Fibroblast of the aortic adventitia (primary cell): ENCODE results near the gene ZFP57. TPM values are rescaled to one million over a fixed set of nuclear protein-coding genes. Genes with fewer than 3 reads are reported as not detected.

ENCODE experiments used
- DNase-seq: peaks from one replicate; pipeline ENCODE4 v3.0.0-alpha.2; 2010; ENCODE audit warnings: low read depth
- H3K4me3 ChIP-seq: 2 replicates; pipeline ENCODE4 v1.5.1; 2011; ENCODE audit warnings: low read depth, mild to moderate bottlenecking, control low read depth, low read length, moderate library complexity
- CTCF ChIP-seq: IDR thresholded peaks from 2 replicates; pipeline ENCODE4 v1.5.1; 2011; ENCODE audit warnings: mild to moderate bottlenecking, low read length, control low read depth, inconsistent platforms; ENCODE audit not compliant: insufficient read depth
- total RNA-seq: library from RNA; depleted of rRNA; stranded (reverse); fragments of >200 nt; gene quantifications from 2 replicates; pipeline ENCODE4 v1.2.3, GENCODE V29; 2012; ENCODE audit warnings: low replicate concordance

The ZFP57 gene
- total RNA-seq, 1 donor = not detected

- TF ChIP-seq CTCF = no peak
- no peak overlapping the region for H3K4me3 ChIP-seq
- DNase-seq = no peak
These were observed 45.7 kb upstream of the ZFP57 start for GRCh38 chr6:29726571-29727194.

- DNase-seq = no peak
- H3K4me3 ChIP-seq = no peak overlapping the region
- no peak for TF ChIP-seq CTCF
These were observed 45.0 kb upstream of the ZFP57 start for GRCh38 chr6:29726001-29726400.

- no peak overlapping the region for H3K4me3 ChIP-seq
- DNase-seq = no peak
- no peak for TF ChIP-seq CTCF
These were observed 44.3 kb upstream of the ZFP57 start for GRCh38 chr6:29724937-29725869.

- peak overlapping the region; percentile 79 for H3K4me3 ChIP-seq
- no peak for DNase-seq
- no peak for TF ChIP-seq CTCF
These were observed 43.0 kb upstream of the ZFP57 start for GRCh38 chr6:29723666-29724588.

DNA sequence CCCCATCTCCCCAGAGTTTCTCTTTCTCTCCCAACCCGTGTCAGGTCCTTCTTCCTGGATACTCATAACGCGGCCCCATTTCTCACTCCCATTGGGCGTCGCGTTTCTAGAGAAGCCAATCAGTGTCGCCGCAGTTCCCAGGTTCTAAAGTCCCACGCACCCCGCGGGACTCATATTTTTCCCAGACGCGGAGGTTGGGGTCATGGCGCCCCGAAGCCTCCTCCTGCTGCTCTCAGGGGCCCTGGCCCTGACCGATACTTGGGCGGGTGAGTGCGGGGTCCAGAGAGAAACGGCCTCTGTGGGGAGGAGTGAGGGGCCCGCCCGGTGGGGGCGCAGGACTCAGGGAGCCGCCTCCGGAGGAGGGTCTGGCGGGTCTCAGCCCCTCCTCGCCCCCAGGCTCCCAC lies 42.3 kb upstream of the ZFP57 start, which contains the start of gene HLA-F:
Gene HLA-F (plus strand): TSS at position 173 of the 404 bp plus-strand sequence. CDS start 30 bp downstream, at position 203.
- peak; percentile 17 for TF ChIP-seq CTCF
- peak; percentile 86 for DNase-seq
- peak within 1 kb of the TSS; percentile 79 for H3K4me3 ChIP-seq

- no peak for TF ChIP-seq CTCF
- DNase-seq = no peak
- H3K4me3 ChIP-seq = no peak overlapping the region
These were observed 39.9 kb upstream of the ZFP57 start for GRCh38 chr6:29720863-29721262.
